Measurements from ENCODE around the gene VANGL2. TPM values are rescaled to one million over a fixed set of nuclear protein-coding genes. Genes with fewer than 3 reads are reported as not detected.

VANGL2 gene
- total and polyA plus RNA-seq, 2 experiments from 2014 or later = 17.7 to 51.3 TPM

- H4K20me1 ChIP-seq (replicated peaks; ENCODE audit: insufficient read depth) = no peaks in the 10 kb centered on the region
- no peaks in the 10 kb centered on the region for H3K79me2 ChIP-seq (replicated peaks; ENCODE audit: insufficient read depth)
- no peak for ATAC-seq
- Mint-ChIP-seq H3K27ac (no peak overlapping the region), H3K36me3 (ENCODE audit: low read depth) (no peaks in the 10 kb centered on the region; the same call in 2 of the 3 replicates), H3K9me3 (no peaks in the 10 kb centered on the region), H3K27me3 (ENCODE audit: insufficient read depth, low read depth, poor library complexity) (peaks cover 12% of the 10 kb centered on the region), H3K4me1 (peaks cover 54% of the 10 kb centered on the region), H3K4me3 (no peak overlapping the region; the same call in 2 of the 3 replicates)
- H3K4me1 ChIP-seq (ENCODE audit: insufficient read depth) = peaks cover 39% of the 10 kb centered on the region
- no peak for TF ChIP-seq ZNF331 (CRISPR knock-in tag; IDR thresholded peaks at IDR 0.05; ENCODE audit: low read depth)
- peak; percentile 46 for TF ChIP-seq REST (IDR thresholded peaks at IDR 0.05; ENCODE audit: unreplicated experiment)
- TF ChIP-seq STAT1 (IDR thresholded peaks at IDR 0.05; ENCODE audit: unreplicated experiment) = no peak
- no peak for TF ChIP-seq CTCF (conservative IDR thresholded peaks at IDR 0.05; ENCODE audit: low read depth in 2 of 2)
- no peak for TF ChIP-seq NANOG (IDR thresholded peaks at IDR 0.05; ENCODE audit: borderline replicate concordance)
- no peaks in the 10 kb centered on the region for H3K9me2 ChIP-seq (ENCODE audit: insufficient read depth)
- no peak overlapping the region for H3K27ac ChIP-seq (ENCODE audit: low read depth)
- no peak overlapping the region for H2AFZ ChIP-seq
- H3F3A ChIP-seq (replicated peaks; ENCODE audit: low read depth) = 0 out of 2 replicates have a peak, but pooled peaks cover 5% of the 10 kb centered on the region
- H3K4me3 ChIP-seq = no peak overlapping the region
- H3K4me2 ChIP-seq = no peak overlapping the region; the same call in 1 of the 2 replicates
- DNase-seq (ENCODE audit: low spot score) = no peak
- H3K36me3 ChIP-seq (ENCODE audit: insufficient read depth) = no peaks in the 10 kb centered on the region
- no peaks in the 10 kb centered on the region for H3K27me3 ChIP-seq (ENCODE audit: insufficient read depth)
These were observed 26.7 kb upstream of the VANGL2 start for GRCh38 chr1:160373696-160374095.

DNA sequence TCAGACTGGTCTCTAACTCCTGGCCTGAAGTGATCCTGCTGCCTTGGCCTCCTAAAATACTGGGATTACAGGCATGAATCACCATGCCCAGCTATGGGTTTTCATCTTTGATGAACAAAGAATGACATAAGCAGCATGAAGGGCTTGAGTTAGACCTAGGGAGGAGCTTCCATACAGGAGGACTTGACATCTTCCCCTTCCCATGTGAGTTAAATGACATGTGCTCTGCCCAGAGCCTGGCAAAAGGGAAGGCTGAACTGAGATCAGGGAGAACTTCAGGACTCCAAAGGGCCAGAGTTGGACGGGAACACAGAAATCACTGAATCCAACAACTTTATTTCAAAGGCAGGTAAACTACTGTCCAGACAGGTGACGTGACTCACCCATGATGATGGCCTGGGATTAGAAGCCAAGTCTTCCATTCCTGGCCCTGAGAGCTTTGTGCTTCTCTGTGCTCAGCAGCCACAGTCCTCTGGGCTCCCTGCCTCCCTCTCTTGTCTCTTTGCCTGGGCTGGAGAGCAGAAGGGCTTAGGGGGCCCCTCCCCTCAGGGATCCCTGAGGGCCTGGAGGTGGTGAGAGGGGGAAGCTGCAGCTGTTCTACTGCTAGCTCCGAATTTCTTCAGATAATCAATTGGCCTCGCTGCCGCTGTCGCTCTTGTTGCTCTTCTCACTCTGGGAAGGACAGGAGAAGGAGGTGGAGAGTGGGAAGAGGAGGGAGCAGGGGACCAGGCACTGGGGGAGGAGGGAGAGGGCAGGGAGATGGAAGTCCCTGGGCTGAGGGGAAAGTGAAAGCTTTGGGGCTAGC lies 25.9 kb upstream of the VANGL2 start:
- H3K36me3 Mint-ChIP-seq (ENCODE audit: low read depth) = no peaks in the 10 kb centered on the region; the same call in 2 of the 3 replicates
- peaks cover 54% of the 10 kb centered on the region for H3K4me1 Mint-ChIP-seq
- TF ChIP-seq CREB1 (CRISPR knock-in tag; IDR thresholded peaks at IDR 0.05; ENCODE audit: low read depth) = no peak
- TF ChIP-seq POLR2AphosphoS5 (IDR thresholded peaks at IDR 0.05; ENCODE audit: low read depth) = no peak
- no peak for TF ChIP-seq EZH2 (IDR thresholded peaks at IDR 0.05; ENCODE audit: low read depth, unreplicated experiment)
- no peak for TF ChIP-seq JUNB (IDR thresholded peaks at IDR 0.05; ENCODE audit: unreplicated experiment)
- no peak for TF ChIP-seq ZNF114 (CRISPR knock-in tag; IDR thresholded peaks at IDR 0.05)

More for the DNA sequence above, 25.9 kb upstream of the VANGL2 start:
- H3K79me2 ChIP-seq (replicated peaks; ENCODE audit: insufficient read depth) = no peaks in the 10 kb centered on the region
- H3K27ac ChIP-seq (ENCODE audit: low read depth) = 0 out of 2 replicates have a peak overlapping the region, but pooled peaks have one; percentile 14
- H3K4me3 ChIP-seq = peak overlapping the region; percentile 27
- peak; percentile 64 for DNase-seq (ENCODE audit: low spot score)
- Mint-ChIP-seq H3K4me3 (peak overlapping the region; percentile 53), H3K27me3 (ENCODE audit: insufficient read depth, low read depth, poor library complexity) (peaks cover 14% of the 10 kb centered on the region), H3K9me3 (no peaks in the 10 kb centered on the region), H3K27ac (no peak overlapping the region)
- H3K36me3 ChIP-seq (ENCODE audit: insufficient read depth) = no peaks in the 10 kb centered on the region
- H2AFZ ChIP-seq = peak overlapping the region; percentile 97
- no peaks in the 10 kb centered on the region for H3K27me3 ChIP-seq (ENCODE audit: insufficient read depth)
- H3F3A ChIP-seq (replicated peaks; ENCODE audit: low read depth) = 0 out of 2 replicates have a peak, but pooled peaks cover 5% of the 10 kb centered on the region
- no peaks in the 10 kb centered on the region for H4K20me1 ChIP-seq (replicated peaks; ENCODE audit: insufficient read depth)
- no peaks in the 10 kb centered on the region for H3K9me2 ChIP-seq (ENCODE audit: insufficient read depth)
- peak overlapping the region; percentile 84 for H3K4me2 ChIP-seq
- peaks cover 39% of the 10 kb centered on the region for H3K4me1 ChIP-seq (ENCODE audit: insufficient read depth)
- peak; percentile 56 for ATAC-seq

Measured in GM23338 (cell line).